GM12875 (cell line): Measurements from ENCODE around the gene SLC35F3.

Source experiments
- H3K4me3 ChIP-seq: one replicate; pipeline ENCODE4 v1.5.1; 2011; ENCODE audit warnings: low read depth, low read length, control low read depth
- TF ChIP-seq, protein P1 (sequence below): IDR thresholded peaks from 2 replicates; pipeline ENCODE4 v1.5.1; 2011; ENCODE audit warnings: low read depth, mild to moderate bottlenecking, control low read depth, inconsistent platforms, low read length, moderate library complexity, borderline replicate concordance; ENCODE audit not compliant: insufficient read depth

Gene SLC35F3

DNA sequence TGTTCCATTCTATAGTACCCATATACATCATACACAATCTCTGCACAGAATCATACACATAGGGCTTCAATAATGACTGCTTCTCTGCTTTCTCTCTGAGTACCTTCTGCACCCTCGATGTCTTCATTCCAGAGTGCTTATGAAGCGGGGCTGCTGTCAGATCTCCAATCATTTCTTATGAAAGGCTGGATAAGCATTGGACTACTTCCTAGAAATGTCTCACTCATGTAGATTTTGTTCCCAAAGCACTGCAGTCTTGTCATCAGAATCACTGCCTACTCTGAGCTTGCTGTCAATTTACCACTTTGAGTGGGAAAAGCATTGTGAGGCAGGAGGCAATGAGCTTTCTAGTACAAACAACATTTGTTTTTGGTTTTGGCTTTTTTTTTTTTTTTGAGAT lies 179.0 kb downstream of the SLC35F3 start:
- TF ChIP-seq, protein P1, sequence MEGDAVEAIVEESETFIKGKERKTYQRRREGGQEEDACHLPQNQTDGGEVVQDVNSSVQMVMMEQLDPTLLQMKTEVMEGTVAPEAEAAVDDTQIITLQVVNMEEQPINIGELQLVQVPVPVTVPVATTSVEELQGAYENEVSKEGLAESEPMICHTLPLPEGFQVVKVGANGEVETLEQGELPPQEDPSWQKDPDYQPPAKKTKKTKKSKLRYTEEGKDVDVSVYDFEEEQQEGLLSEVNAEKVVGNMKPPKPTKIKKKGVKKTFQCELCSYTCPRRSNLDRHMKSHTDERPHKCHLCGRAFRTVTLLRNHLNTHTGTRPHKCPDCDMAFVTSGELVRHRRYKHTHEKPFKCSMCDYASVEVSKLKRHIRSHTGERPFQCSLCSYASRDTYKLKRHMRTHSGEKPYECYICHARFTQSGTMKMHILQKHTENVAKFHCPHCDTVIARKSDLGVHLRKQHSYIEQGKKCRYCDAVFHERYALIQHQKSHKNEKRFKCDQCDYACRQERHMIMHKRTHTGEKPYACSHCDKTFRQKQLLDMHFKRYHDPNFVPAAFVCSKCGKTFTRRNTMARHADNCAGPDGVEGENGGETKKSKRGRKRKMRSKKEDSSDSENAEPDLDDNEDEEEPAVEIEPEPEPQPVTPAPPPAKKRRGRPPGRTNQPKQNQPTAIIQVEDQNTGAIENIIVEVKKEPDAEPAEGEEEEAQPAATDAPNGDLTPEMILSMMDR: no peak
- H3K4me3 ChIP-seq: no peak overlapping the region

DNA sequence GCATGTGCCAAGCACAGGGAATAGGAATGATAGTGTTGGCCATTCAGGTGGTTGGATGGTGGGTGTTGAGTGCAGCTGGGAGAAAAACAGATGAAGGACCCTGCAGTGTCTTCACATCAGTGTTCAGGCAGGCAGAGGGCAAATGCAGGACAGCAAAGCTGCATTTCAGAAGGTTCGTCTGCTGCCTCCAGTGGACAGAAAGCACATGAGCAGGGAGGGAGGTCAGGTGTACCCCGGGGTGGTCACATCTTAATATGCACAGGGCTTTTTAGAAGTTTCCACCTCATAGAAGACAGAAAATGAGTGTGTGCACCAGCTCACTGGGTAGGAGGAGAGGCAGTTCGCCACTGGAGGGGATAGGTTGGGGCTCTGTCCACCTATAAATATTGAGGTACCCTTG lies 184.9 kb downstream of the SLC35F3 start:
- no peak overlapping the region for H3K4me3 ChIP-seq
- TF ChIP-seq, protein P1: peak; percentile 42; the same call in 1 of the 2 replicates

DNA sequence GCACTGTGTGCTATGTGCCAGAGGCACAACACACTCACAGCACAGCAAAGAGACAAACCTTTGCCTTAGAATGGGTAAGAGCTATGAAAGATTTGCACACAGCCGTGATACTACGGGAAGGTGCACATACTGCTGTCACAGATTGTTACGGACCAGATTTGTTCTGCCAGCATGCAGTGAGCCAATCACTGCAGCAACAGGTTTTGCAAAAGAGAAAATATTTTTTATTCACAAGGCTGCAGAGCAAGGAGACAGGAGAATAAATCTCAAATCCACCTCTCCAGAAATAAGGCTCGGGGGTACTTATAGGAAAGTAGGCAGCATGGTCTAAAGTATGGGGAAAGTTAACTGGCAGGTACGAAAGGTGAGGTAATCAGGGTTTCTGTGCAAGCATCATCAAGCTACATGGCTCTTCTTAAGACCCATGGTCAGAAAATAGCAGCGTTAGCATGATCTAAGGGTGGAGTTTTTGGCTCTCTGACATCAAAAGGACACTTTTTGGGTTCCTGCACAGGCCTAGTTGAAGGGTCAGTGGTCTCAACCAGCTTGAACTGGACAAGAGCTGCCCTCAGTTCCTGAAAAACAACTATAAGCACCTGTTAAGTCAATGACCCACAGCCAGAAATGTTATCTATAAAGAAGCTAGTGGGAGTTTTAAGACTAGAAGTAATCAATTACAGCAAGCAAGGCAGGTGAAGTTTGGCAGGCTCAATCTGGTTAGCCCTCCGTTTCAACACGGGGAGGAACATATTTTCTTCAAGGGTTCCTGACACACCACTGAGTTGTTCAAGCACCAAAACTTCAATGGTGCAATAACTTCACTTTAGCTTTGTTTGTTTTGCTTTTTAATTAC lies 186.0 kb downstream of the SLC35F3 start:
- no peak overlapping the region for H3K4me3 ChIP-seq
- TF ChIP-seq, protein P1: no peak

DNA sequence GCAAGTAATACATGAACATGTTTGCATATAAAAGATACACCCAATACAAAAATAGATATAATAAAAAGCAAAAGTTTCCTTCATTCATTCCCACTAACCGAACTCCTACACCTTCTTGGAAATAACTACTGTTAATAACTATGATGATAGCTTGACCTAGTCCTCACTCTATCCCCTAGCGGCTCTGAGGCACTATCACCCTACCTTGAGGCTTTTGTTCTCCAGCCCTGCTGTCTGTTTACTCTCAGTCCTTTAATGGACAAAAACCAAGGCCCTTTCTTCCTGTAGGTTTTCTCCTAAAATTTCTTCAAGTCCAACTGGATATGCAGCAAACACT lies 186.6 kb downstream of the SLC35F3 start:
- H3K4me3 ChIP-seq: no peak overlapping the region
- TF ChIP-seq, protein P1: no peak

DNA sequence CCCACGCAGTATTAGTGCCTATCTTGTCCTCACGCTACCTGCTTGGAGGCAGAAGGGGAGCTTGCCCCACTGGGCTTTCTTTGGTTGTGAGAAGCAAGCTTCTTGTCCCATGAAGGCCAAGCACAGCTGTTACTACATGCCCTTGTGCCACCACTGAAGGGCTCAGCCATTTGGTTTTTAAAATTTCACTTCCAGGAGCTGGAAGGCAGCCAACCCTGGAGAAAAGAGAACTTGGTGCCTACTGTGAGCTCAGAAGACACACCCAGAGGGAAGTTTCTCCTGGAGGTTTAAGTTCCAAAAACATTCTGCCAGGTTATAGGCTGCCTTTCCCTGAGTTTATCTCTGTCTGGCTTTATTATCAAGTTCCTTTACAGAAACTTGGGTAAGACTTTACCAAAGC lies 187.4 kb downstream of the SLC35F3 start:
- no peak overlapping the region for H3K4me3 ChIP-seq
- TF ChIP-seq, protein P1: no peak

DNA sequence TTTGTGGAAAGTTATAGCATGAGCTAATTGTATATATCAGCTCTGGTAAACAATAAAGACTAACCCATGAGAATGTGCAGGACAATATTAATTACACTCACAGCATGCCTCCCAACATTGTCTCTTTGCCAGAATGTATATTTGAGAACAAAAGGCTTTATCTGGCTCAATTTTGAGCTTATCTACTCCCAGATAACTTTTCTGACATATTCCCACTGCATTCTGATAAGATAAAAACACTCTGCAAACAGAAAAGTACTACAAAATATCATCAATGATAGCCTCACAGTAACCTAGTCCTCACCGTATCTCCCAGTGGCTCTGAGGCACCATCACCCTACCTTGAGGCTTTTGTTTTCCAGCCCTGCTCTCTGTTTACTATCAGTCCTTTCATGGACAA lies 188.6 kb downstream of the SLC35F3 start:
- TF ChIP-seq, protein P1: no peak
- no peak overlapping the region for H3K4me3 ChIP-seq

DNA sequence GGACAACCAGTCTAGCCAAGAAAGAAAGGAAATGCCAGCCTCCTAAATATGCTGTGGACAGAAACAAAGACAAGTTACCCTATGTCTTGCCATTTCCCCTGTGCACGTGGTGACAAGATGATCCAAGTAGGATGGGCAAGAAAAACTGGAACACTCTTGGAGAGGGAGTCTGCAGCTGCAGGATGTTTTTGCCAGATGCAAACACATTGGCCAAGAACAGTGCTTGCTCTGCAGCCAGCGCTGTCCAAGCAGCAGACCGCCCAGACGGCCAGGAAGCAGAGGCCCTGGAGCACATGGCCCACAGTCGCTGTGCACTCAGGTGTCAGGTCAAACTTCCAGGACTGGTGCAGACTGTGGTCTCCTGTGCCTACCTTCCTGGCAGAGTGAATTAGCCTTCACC lies 189.3 kb downstream of the SLC35F3 start:
- no peak overlapping the region for H3K4me3 ChIP-seq
- TF ChIP-seq, protein P1: no peak
